ENCODE results near the gene IRF5.

The IRF5 gene

GRCh38 chr7:128931190-128931798 lies 6.4 kb upstream of the IRF5 start:
- H3K9me2 ChIP-seq (replicated peaks; ENCODE audit: insufficient read depth, low read length) = no peaks in the 10 kb centered on the region
- H3K79me2 ChIP-seq (ENCODE audit: insufficient read depth, low read length) = no peaks in the 10 kb centered on the region
- TF ChIP-seq CTCF (IDR thresholded peaks at IDR 0.05; ENCODE audit: insufficient read depth, low read length, poor library complexity, severe bottlenecking) (no peak), EZH2phosphoT487 (conservative IDR thresholded peaks at IDR 0.05; ENCODE audit: low read length) (no peak)
- H3F3A ChIP-seq (ENCODE audit: insufficient read depth) = no peaks in the 10 kb centered on the region
- no peak overlapping the region for H3K9ac ChIP-seq (ENCODE audit: low read length)
- no peaks in the 10 kb centered on the region for H3K9me3 ChIP-seq (ENCODE audit: insufficient read depth, low read length)
- no peaks in the 10 kb centered on the region for H3K36me3 ChIP-seq (ENCODE audit: low read length)
- H2AFZ ChIP-seq (ENCODE audit: low read depth, low read length, severe bottlenecking) = no peak overlapping the region
- H3K4me2 ChIP-seq (ENCODE audit: low read depth, low read length, poor library complexity, severe bottlenecking) = no peak overlapping the region
- no peak overlapping the region for H3K4me3 ChIP-seq (ENCODE audit: insufficient read depth, low read length, poor library complexity, severe bottlenecking)
- H3K27me3 ChIP-seq (ENCODE audit: low read length) = no peaks in the 10 kb centered on the region
- no peaks in the 10 kb centered on the region for H4K20me1 ChIP-seq (ENCODE audit: low read depth, low read length)
- H3K27ac ChIP-seq (ENCODE audit: low read depth, low read length) = no peak overlapping the region

DNA sequence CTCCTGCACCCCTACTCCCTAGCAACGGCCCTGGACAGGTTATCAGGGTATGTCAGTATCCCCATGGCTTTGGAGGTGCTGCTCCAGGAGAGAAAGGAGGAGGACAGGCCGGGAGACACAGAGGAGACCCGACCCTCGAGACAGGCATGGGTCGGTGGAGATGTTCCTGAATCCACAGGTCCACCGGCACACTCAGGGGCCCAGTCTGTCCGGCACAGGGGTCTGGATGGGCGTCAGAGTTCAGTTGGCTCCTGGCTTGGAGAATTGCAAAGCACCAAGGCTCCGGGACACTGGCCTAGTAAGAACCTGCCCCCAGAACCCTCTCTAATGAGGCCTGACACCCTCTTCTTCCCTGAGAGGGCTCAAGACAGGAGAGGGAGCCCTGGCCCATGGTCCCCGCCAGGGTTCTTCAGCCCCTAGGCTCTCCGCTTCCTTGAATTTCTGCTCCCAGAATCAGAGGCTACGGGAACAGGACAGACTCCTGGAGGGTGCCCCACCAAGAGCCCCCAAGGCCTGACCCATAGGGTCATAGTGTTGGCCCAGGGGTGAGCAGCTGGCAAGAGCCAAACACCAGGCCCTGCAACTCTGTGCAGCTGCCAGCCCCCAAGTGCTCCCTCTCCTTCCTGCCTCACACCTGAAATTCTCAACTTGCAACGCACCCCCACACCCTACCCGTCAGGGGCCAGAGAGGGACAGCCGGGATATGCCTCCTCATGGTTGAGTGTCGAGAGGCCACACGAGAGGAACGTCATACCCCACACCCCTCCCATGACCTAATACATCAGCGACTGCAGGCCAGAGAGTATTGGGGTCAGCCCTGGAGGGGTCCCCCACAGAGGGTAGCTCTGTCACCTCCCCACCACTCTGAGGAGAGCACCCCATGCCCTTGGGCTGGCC lies 5.5 kb upstream of the IRF5 start:
- no peak overlapping the region for H3K4me2 ChIP-seq (ENCODE audit: low read depth, low read length, poor library complexity, severe bottlenecking)

DNA sequence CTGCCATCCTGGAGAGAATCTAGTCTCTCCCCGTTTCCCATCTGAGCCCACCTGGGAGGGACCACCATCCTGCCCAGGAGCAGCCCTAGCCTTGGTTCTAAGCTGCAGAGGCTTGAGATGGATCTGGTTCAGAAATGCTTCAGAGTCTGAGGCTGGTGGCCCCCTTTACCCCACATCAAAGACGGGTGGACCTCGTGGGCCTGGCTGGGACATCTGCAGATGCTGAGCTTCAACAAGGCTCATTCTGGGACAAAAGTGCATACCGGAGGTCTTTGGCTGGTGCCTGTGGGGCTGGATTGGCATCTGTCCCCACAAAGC lies 4.9 kb upstream of the IRF5 start:
- H3K79me2 ChIP-seq (ENCODE audit: insufficient read depth, low read length) = no peaks in the 10 kb centered on the region
- H3K36me3 ChIP-seq (ENCODE audit: low read length) = no peaks in the 10 kb centered on the region
- H3K9me3 ChIP-seq (ENCODE audit: insufficient read depth, low read length) = no peaks in the 10 kb centered on the region
- H4K20me1 ChIP-seq (ENCODE audit: low read depth, low read length) = no peaks in the 10 kb centered on the region
- H2AFZ ChIP-seq (ENCODE audit: low read depth, low read length, severe bottlenecking) = no peak overlapping the region
- H3K27ac ChIP-seq (ENCODE audit: low read depth, low read length) = no peak overlapping the region
- no peaks in the 10 kb centered on the region for H3K27me3 ChIP-seq (ENCODE audit: low read length)
- no peak overlapping the region for H3K4me2 ChIP-seq (ENCODE audit: low read depth, low read length, poor library complexity, severe bottlenecking)
- H3K4me3 ChIP-seq (ENCODE audit: insufficient read depth, low read length, poor library complexity, severe bottlenecking) = no peak overlapping the region
- no peaks in the 10 kb centered on the region for H3F3A ChIP-seq (ENCODE audit: insufficient read depth)
- no peaks in the 10 kb centered on the region for H3K9me2 ChIP-seq (replicated peaks; ENCODE audit: insufficient read depth, low read length)
- no peak overlapping the region for H3K9ac ChIP-seq (ENCODE audit: low read length)
- TF ChIP-seq CTCF (IDR thresholded peaks at IDR 0.05; ENCODE audit: insufficient read depth, low read length, poor library complexity, severe bottlenecking) = no peak
- TF ChIP-seq EZH2phosphoT487 (conservative IDR thresholded peaks at IDR 0.05; ENCODE audit: low read length) = no peak

More for the DNA sequence above, 5.5 kb upstream of the IRF5 start:
- Histone ChIP-seq H3F3A (ENCODE audit: insufficient read depth) (no peaks in the 10 kb centered on the region), H3K27ac (ENCODE audit: low read depth, low read length) (no peak overlapping the region), H2AFZ (ENCODE audit: low read depth, low read length, severe bottlenecking) (no peak overlapping the region), H4K20me1 (ENCODE audit: low read depth, low read length) (no peaks in the 10 kb centered on the region), H3K79me2 (ENCODE audit: insufficient read depth, low read length) (no peaks in the 10 kb centered on the region), H3K36me3 (ENCODE audit: low read length) (no peaks in the 10 kb centered on the region), H3K9ac (ENCODE audit: low read length) (no peak overlapping the region), H3K4me3 (ENCODE audit: insufficient read depth, low read length, poor library complexity, severe bottlenecking) (no peak overlapping the region), H3K27me3 (ENCODE audit: low read length) (no peaks in the 10 kb centered on the region), H3K9me2 (replicated peaks; ENCODE audit: insufficient read depth, low read length) (no peaks in the 10 kb centered on the region), H3K9me3 (ENCODE audit: insufficient read depth, low read length) (no peaks in the 10 kb centered on the region)
- TF ChIP-seq CTCF (IDR thresholded peaks at IDR 0.05; ENCODE audit: insufficient read depth, low read length, poor library complexity, severe bottlenecking) (no peak), EZH2phosphoT487 (conservative IDR thresholded peaks at IDR 0.05; ENCODE audit: low read length) (no peak)
